Measurements from ENCODE around the gene KLHL33.
A peak's percentile ranks its signal among the peaks of the same experiment; 100 is the strongest.

The KLHL33 gene

DNA sequence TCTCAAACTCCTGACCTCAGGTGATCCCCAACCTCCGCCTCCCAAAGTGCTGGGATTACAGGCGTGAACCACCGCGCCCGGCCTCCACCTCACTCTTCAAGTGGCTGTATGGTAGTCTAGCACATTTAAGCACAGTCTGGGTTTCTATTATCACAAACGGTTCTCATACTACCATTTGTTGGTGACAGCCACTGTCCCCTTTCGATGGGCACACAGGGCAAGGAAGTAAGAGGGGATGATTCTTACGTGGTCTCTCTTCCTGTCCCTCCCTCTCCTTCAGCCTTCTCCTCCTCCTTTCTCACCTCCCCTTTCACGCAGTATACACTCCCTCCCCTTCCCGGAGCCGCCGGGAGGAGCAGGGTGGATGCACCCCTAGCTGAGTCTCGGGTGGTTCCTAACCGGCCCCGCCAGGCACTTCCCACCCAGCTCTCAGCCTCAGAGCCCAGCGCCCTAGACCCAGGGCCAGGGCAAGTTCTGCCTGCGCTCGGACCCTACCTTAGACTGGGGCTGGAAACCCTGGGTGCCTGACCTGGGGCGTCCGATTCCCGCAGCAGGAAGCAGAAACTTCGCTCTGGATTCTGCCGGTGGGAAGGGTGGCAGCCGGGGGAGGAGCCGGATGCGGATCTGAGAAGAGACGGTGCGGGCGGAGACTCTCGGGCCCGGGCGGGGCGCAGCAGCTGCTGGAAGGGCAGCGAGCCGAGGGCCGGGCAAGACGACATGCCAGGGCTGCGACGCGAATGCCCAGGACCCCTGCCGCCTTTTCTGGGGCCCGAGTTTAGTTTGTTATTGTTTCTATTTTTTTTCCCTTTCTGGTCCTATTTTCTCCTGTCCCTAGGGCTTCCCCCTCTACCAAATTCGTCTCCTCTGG lies 22.9 kb downstream of the KLHL33 start, which contains the start of gene TEP1:
TSS of gene TEP1 (minus strand) at position 626 of the 868 bp plus-strand sequence. CDS start 5,062 bp downstream, outside the sequence.
- DNase-seq: peak; percentile 47

GRCh38 chr14:20412411-20412810 lies 23.6 kb downstream of the KLHL33 start:
- DNase-seq: no peak

GRCh38 chr14:20409226-20409625 lies 26.7 kb downstream of the KLHL33 start:
- no peak for DNase-seq

DNA sequence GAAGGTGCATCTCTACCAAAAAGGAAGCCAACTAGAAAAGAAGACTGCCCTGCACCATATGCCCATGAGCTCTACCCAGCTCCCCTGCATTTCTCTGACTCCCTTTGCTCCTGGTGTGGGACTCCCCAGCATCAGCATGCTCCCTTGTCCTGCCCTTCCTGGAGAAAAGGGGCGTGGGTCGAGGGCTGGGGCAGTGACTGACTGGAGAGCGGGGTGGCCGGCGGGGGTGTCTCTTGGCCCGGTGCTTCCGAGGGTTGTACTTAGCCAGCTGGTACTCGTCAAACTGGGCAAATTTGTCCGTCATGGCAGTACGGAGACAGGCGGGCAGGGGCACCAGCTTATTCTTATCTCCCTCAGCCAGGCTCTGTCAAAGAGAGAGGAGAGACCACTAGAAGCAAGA lies 32.4 kb downstream of the KLHL33 start:
- no peak for DNase-seq

DNA sequence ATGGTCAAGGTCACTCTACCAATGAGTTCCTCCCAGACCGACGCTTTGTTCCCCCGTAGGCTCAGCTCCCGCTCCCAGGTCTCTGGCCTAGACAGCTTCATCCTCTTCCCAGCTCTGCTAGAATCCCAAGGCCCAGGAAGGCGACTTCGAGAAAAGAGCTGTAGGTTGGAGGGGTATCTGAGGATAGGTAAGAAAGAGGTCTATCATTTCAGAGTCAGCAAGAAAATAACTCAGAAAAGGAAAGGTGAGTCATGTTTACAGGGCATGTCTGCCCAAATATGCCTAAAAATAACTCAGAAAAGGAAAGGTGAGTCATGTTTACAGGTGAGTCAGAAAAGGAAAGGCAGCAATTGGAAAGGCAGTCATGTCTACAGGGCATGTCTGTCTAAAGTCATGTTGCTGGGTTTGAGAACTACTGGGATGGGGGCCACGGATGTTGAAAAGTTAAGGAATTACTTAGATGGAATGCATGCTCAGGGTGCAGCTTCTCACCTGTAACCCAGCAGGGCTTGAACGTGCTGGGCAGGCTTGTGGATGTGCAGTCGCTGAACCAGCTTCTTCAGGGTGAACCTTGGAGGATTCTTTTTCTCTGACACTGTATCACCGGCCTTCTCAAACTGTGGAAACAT lies 34.9 kb downstream of the KLHL33 start:
- DNase-seq: no peak

DNA sequence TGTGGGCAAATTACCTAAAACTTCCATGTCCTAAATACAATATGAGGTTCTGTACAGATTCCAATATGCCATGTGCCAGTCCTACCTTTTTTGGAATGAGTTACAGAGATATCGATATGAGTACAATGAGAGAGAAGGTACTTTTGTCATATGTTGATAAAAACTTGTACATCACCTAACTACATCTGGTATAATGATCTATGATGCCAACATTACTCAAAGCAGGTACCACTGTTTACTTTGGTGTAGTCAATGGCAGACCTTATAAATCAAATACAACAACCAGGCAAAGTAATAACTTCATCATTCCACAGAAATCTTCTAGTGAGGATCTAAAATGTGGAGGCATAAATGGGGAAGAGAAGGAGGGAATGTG lies 35.4 kb downstream of the KLHL33 start:
- DNase-seq: no peak

- no peak for DNase-seq
These were observed 38.5 kb downstream of the KLHL33 start for GRCh38 chr14:20397511-20397910.

DNA sequence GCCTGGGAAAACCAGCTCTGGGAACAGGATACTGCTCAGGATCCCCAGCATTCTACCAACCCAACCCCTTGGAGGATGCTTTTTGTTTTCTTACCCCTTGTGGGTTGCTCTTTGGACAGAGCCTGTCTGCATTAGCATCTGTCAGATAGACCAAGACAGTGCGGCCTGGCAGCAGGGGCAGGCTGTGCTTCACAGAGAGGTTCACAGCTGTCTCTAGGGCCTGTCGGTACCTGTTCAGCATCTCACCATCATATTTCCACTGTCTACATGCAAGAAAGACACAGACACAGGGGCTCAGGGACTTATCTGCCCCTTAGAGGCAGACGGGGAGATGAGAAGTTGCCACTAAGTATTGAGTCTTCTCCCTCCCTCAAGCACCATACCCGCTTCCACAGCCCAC lies 44.5 kb downstream of the KLHL33 start:
- DNase-seq: no peak

DNA sequence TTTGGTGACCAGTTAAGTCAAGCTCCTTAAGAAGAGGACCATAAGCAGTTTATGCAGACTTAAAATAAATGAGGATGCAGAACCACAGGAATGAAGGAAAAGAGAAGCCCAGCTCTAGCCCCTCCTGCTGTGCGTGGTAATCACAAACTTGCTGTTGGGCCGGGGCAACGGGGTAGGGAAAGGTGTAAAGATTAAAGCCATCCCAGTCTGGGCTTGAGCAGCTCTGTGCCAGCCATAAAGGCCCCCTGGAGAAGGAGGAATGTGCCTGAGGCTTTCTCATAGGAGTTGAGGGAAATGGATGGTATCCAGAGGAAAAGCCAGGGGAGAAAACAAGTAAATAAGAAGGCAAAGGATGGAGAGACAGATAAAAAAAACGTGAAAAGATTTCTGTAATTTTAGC lies 47.8 kb downstream of the KLHL33 start:
- no peak for DNase-seq

GRCh38 chr14:20387576-20387975 lies 48.4 kb downstream of the KLHL33 start:
- DNase-seq: no peak

GRCh38 chr14:20386276-20386855 lies 49.6 kb downstream of the KLHL33 start:
- DNase-seq: no peak

DNA sequence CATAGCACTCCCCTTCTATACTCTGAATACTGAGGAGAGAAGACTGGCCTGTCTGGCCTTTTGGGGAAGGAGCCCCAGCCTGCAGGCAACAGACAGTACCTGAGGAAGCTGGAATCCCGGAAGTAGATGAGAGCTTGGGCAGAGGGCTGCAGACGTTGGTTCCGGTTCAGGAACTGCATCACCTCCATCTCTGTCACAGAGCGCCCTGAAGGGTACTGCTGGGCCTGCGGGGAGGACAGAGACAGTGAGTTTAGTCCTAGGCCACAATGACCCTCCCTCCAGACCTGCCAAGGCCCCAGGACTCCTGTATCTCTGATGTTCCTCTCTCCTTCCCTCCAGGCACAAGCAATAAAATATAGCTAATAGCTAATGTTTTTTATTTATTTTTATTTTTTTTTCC lies 51.1 kb downstream of the KLHL33 start:
- no peak for DNase-seq

DNA sequence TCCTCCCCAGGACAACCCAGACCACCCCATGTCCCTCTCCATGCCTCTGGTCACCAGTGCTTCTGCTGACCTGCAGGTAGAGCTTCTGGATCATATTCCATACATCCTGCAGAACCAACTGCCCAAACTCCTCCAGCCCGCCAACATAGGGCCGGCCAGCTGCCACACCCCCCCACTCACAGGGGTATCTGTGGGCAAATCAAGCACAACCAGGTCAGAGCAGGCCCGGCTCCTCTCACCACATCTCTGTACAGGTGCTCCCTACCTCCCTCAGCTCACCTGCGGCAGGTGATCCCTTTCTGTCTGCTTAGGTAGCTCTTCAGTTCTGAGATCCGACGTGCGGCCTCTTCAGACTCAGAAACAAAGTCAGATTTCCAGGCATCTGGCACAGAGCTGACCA lies 51.6 kb downstream of the KLHL33 start:
- no peak for DNase-seq

DNA sequence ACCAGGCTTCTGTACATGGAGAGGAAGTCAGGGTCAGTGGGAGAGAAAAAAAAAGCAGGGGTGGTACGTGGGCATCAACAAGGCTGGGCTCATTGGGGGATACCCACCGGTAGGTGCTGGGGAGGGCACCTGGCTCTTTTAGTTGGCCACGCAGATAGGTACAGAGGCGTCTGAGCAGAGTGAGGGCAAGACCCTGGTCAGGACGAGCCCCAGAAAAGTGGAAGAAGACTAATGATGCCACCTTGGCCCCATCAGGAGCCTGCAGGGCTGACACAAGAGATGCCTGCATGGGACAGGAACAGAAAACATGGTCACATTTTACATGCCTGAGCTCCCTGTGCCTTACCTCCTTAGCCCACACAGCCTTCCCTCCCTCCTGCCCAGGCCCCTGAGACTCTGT lies 52.3 kb downstream of the KLHL33 start:
- no peak for DNase-seq

DNA sequence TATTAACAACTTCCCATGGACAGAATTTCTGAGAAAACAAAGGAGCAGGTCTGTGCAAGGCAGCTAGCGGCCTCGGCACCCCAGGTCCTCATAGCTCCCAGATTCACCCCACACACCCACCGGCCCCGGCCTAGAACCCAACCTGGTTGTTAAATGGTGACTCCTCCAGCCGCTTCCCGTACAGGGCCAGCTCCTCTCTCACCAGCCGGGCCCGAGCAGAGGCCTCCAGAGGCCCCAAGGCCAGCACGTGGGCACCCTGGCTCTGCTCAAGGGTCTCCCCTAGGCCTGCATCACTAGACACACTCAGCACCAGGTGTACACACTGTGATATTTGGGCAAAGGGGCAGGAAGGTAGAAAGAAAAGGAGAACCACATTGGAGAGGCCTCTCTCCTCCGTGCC lies 52.9 kb downstream of the KLHL33 start:
- no peak for DNase-seq

- no peak for DNase-seq
These were observed 53.4 kb downstream of the KLHL33 start for GRCh38 chr14:20382526-20382925.

DNA sequence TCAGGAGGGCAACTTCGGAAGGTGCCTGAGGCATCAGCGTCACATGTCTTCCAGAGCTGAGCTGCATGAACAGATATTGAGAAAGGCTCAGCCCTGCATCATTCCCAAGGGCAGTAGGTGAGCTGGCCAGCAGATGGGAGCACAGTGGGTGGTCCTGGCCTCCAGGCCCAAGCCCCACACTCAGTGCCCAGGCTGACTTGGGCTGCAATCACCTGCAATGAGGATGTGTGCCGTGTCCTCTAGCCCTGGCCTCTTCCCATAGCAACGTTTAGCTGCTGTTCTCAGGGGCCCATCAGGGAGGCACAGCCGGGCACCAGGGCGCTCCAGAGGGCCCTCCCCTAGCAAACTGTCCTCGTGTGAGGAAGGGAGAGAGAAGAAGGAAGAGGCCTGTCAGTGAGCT lies 54.6 kb downstream of the KLHL33 start:
- DNase-seq: no peak

DNA sequence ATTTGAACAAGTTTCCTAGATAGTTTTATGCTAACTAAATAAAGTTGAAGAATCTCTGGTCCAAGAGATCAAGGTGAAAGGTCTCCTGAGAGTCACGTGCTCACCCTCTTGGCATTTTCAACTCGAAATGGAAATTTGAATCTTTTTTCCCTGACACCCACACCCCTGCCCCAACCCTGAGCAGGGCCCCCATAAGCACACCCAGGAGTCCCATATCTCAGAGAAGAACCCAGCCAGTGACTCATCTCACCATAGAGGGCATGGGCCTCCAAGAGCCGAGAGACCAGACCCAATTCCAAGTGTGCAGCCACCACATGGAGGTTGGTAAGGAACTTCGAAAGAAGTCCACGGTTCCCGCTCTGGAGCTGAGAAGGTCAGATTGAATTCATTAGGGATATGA lies 55.3 kb downstream of the KLHL33 start:
- DNase-seq: no peak

DNA sequence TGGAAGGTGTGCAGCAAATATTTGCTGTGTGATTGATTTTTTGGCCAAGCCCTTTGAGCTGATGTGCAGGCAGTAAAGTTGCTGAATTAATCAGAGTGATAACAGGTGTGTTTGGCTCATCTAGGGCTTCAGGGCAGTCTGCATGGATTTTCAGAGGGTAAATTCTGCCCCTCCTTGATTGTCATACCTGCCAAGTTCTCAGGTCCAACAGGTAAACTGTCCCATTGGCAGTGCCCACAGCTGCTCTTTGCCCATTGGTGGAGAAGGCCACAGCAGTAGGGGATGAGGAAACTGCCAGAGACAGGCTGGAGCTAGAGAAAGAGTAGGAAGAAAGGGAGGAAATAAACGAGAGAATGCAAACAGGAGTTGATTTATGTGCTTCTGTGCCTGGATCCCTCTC lies 56.2 kb downstream of the KLHL33 start:
- no peak for DNase-seq

GRCh38 chr14:20377171-20377570 lies 58.8 kb downstream of the KLHL33 start:
- DNase-seq: no peak

DNA sequence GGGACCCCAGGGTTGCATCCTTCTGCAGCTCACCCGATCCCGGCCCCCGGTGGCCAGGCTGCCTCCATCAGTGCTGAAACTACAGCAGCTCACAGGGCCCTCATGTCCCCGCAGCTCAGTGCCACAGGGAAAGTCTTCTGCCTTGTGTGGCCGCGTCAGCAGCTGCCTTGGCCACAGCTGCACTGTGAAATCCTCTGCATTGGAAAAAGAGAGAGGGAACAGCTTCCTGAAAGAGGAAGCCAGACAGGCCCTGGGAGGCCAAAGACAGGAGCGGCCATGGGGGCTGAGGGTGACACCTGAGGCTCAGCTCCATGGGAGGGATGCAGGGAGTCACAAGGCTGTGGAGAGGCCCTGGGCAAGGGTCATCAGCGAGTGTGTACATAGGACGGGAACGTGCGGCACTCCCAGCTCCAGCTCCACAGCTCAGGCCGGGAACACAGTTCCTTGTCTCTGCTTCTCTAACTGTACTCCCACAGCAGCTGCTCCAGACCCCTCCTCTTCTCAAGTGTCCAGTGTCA lies 59.8 kb downstream of the KLHL33 start:
- no peak for DNase-seq

All from NCI-H1436 treated with DMSO at 0.1 percent for 48 hours (cell line).